Parathyroid adenoma (tissue), 2 donors: ENCODE data around the gene FGD2.

ENCODE experiments used
- H2AFZ ChIP-seq: fragments of 300-600 bp; sonication (generic); one replicate; pipeline ENCODE4 v1.7.0; 2017; ENCODE audit warnings: antibody characterized with exemption, mild to moderate bottlenecking
- H3K27ac ChIP-seq: fragments of 300-600 bp; sonication (generic); one replicate; pipeline ENCODE4 v1.7.0; 2017
- H3K27me3 ChIP-seq: fragments of 300-600 bp; sonication (generic); one replicate; pipeline ENCODE4 v1.7.0; 2017; ENCODE audit warnings: low read length; ENCODE audit not compliant: control insufficient read depth, insufficient read depth
- H3K36me3 ChIP-seq: fragments of 300-600 bp; sonication (generic); one replicate; pipeline ENCODE4 v1.7.0; 2017; ENCODE audit warnings: low read length; ENCODE audit not compliant: control insufficient read depth, insufficient read depth
- H3K4me1 ChIP-seq: fragments of 300-600 bp; sonication (generic); one replicate; pipeline ENCODE4 v1.7.0; 2017; ENCODE audit warnings: control low read depth
- H3K4me2 ChIP-seq: fragments of 300-600 bp; sonication (generic); one replicate; pipeline ENCODE4 v1.7.0; 2017; ENCODE audit warnings: low read length
- H3K4me3 ChIP-seq: fragments of 300-600 bp; sonication (generic); one replicate; pipeline ENCODE4 v1.7.0; 2017; ENCODE audit warnings: low read depth, low read length
- H3K79me2 ChIP-seq: fragments of 300-600 bp; sonication (generic); one replicate; pipeline ENCODE4 v1.7.0; 2017; ENCODE audit warnings: control low read depth
- H3K9ac ChIP-seq: fragments of 300-600 bp; sonication (generic); one replicate; pipeline ENCODE4 v1.7.0; 2017; ENCODE audit warnings: mild to moderate bottlenecking
- H3K9me3 ChIP-seq: fragments of 300-600 bp; sonication (generic); one replicate; pipeline ENCODE4 v1.7.0; 2017; ENCODE audit warnings: low read length; ENCODE audit not compliant: control insufficient read depth
- CTCF ChIP-seq: fragments of 300-600 bp; sonication (generic); IDR thresholded peaks from one replicate; pipeline ENCODE4 v1.7.0; 2017; ENCODE audit warnings: antibody characterized with exemption, mild to moderate bottlenecking
- donor health status: primary hyperparathyroidism.

FGD2 gene

GRCh38 chr6:37047346-37047688 is 41.9 kb downstream of the FGD2 start:
- H3K9ac ChIP-seq: no peak overlapping the region
- no peaks in the 10 kb centered on the region for H3K27me3 ChIP-seq
- peaks cover 6% of the 10 kb centered on the region for H3K4me1 ChIP-seq
- no peak overlapping the region for H3K4me3 ChIP-seq
- no peaks in the 10 kb centered on the region for H3K9me3 ChIP-seq
- H3K36me3 ChIP-seq: no peaks in the 10 kb centered on the region
- H3K27ac ChIP-seq: no peak overlapping the region
- TF ChIP-seq CTCF: no peak
- H3K79me2 ChIP-seq: no peaks in the 10 kb centered on the region
- no peak overlapping the region for H3K4me2 ChIP-seq
- H2AFZ ChIP-seq: no peak overlapping the region

- Histone ChIP-seq H3K79me2 (no peaks in the 10 kb centered on the region), H3K27ac (no peak overlapping the region), H3K9ac (no peak overlapping the region), H3K4me1 (peaks cover 6% of the 10 kb centered on the region), H3K36me3 (no peaks in the 10 kb centered on the region), H3K4me2 (no peak overlapping the region), H3K27me3 (no peaks in the 10 kb centered on the region), H3K9me3 (no peaks in the 10 kb centered on the region), H2AFZ (no peak overlapping the region), H3K4me3 (no peak overlapping the region)
- no peak for TF ChIP-seq CTCF
These were observed 42.4 kb downstream of the FGD2 start for GRCh38 chr6:37047689-37048402.

- Histone ChIP-seq H3K4me2 (no peak overlapping the region), H3K4me1 (peaks cover 6% of the 10 kb centered on the region), H3K4me3 (no peak overlapping the region), H3K9me3 (no peaks in the 10 kb centered on the region), H3K36me3 (no peaks in the 10 kb centered on the region), H3K27me3 (no peaks in the 10 kb centered on the region), H3K27ac (no peak overlapping the region), H2AFZ (no peak overlapping the region), H3K9ac (no peak overlapping the region), H3K79me2 (no peaks in the 10 kb centered on the region)
- no peak for TF ChIP-seq CTCF
These were observed 43.0 kb downstream of the FGD2 start for GRCh38 chr6:37048403-37048850.

- no peak overlapping the region for H3K4me3 ChIP-seq
- no peaks in the 10 kb centered on the region for H3K79me2 ChIP-seq
- no peak for TF ChIP-seq CTCF
- H3K36me3 ChIP-seq: no peaks in the 10 kb centered on the region
- H2AFZ ChIP-seq: no peak overlapping the region
- H3K27me3 ChIP-seq: no peaks in the 10 kb centered on the region
- H3K9me3 ChIP-seq: no peaks in the 10 kb centered on the region
- H3K4me2 ChIP-seq: no peak overlapping the region
- peaks cover 6% of the 10 kb centered on the region for H3K4me1 ChIP-seq
- no peak overlapping the region for H3K9ac ChIP-seq
- H3K27ac ChIP-seq: peak overlapping the region; percentile 26
These were observed 43.6 kb downstream of the FGD2 start for GRCh38 chr6:37048851-37049757.
